A549 (cell line): Measurements from ENCODE around the gene HABP2. TPM values are rescaled to one million over a fixed set of nuclear protein-coding genes. Genes with fewer than 3 reads are reported as not detected.

ENCODE experiments used
- ATAC-seq, 2 experiments: fragments of 200-7000 bp in 1 of 2; fragments of >200 bp in 1 of 2; cut with Nextera tagmentation in 1 of 2; cut with Tn5 transposase in 1 of 2; 3 replicates each; pipeline versions ENCODE4 v1.8.0 to v1.9.1; 2018 to 2020; ENCODE audit warnings: mild to moderate bottlenecking in 1 of 2, moderate library complexity in 1 of 2
- CTCF ChIA-PET: fragments of 300-600 bp; sonication (Branson Sonifier 250); formaldehyde crosslinking; extraction: SDS; loops from one replicate; lab custom pipeline; 2021; ENCODE audit warnings: antibody characterized with exemption, inconsistent platforms; lab: Yijun Ruan, JAX
- POLR2A ChIA-PET: fragments of 350-600 bp; formaldehyde crosslinking; extraction: SDS; loops from one replicate; lab custom pipeline; 2021; ENCODE audit warnings: antibody characterized with exemption, inconsistent platforms; lab: Yijun Ruan, JAX
- DNase-seq, 2 experiments: peaks; one replicate each; pipeline versions ENCODE4 v3.0.0 to v3.0.0-alpha.2; 2011 to 2016; ENCODE audit warnings: low read depth in 1 of 2, low spot score in 1 of 2
- FAIRE-seq: peaks from 2 replicates; lab custom pipeline; 2011; peaks lifted over from hg19 to GRCh38; lab: Jason Lieb, UNC
- H3K27ac ChIP-seq, 2 experiments: fragments of >200 bp; sonication (Bioruptor Twin); formaldehyde crosslinking; 3 replicates each; pipeline ENCODE4 v1.5.1; 2016 to 2017
- H3K4me1 ChIP-seq: fragments of >200 bp; sonication (Bioruptor Twin); formaldehyde crosslinking; 3 replicates; pipeline ENCODE4 v1.6.1; 2016
- H3K4me2 ChIP-seq: fragments of >200 bp; sonication (Bioruptor Twin); formaldehyde crosslinking; 3 replicates; pipeline ENCODE4 v1.6.1; 2016
- H3K4me3 ChIP-seq: fragments of >200 bp; sonication (Bioruptor Twin); formaldehyde crosslinking; 3 replicates; pipeline ENCODE4 v1.5.1; 2016
- H3K9me3 ChIP-seq: fragments of >200 bp; sonication (Bioruptor Twin); formaldehyde crosslinking; 3 replicates; pipeline ENCODE4 v1.6.1; 2016
- BCL3 ChIP-seq: fragments of >200 bp; sonication (Bioruptor Twin); formaldehyde crosslinking; IDR thresholded peaks from 3 replicates; pipeline ENCODE4 v1.6.1; 2016
- CHD2 ChIP-seq: fragments of 150-350 bp; IDR thresholded peaks from 2 replicates; pipeline ENCODE4 v1.6.1; 2014; ENCODE audit warnings: low read length; ENCODE audit not compliant: partially characterized antibody
- CHD4 ChIP-seq: fragments of 200-600 bp; sonication (generic); IDR thresholded peaks from 2 replicates; pipeline ENCODE4 v1.6.1; 2016; ENCODE audit warnings: antibody characterized with exemption, mild to moderate bottlenecking, borderline replicate concordance
- FOSL2 ChIP-seq, 2 experiments: fragments of 450-650 bp in 1 of 2; fragments of >200 bp in 1 of 2; sonication (Bioruptor Twin) in 1 of 2; formaldehyde crosslinking; IDR thresholded peaks; 2 replicates each; pipeline versions ENCODE4 v1.5.0 to v1.6.1; 2016 to 2020; ENCODE audit warnings: mild to moderate bottlenecking in 1 of 2, moderate library complexity in 1 of 2
- FOXS1 ChIP-seq: fragments of 250-450 bp; sonication (Bioruptor Pico); IDR thresholded peaks from 2 replicates; pipeline ENCODE4 v1.5.0; 2020; ENCODE audit warnings: mild to moderate bottlenecking, moderate library complexity
- GATA3 ChIP-seq: IDR thresholded peaks from 2 replicates; pipeline ENCODE4 v1.6.1; 2012; ENCODE audit warnings: borderline replicate concordance
- HDAC2 ChIP-seq: fragments of 200-600 bp; sonication (generic); IDR thresholded peaks from 2 replicates; pipeline ENCODE4 v1.6.1; 2016
- HMGXB4 ChIP-seq: fragments of 250-450 bp; sonication (Bioruptor Pico); IDR thresholded peaks from 2 replicates; pipeline ENCODE4 v1.5.0; 2021; ENCODE audit warnings: mild to moderate bottlenecking, moderate library complexity, borderline replicate concordance
- HOXA7 ChIP-seq: fragments of 250-450 bp; sonication (Bioruptor Pico); IDR thresholded peaks from 2 replicates; pipeline ENCODE4 v1.5.0; 2020; ENCODE audit warnings: mild to moderate bottlenecking, moderate library complexity
- KDM5A ChIP-seq: fragments of 200-600 bp; sonication (generic); IDR thresholded peaks from 2 replicates; pipeline ENCODE4 v1.6.1; 2016; ENCODE audit warnings: antibody characterized with exemption, mild to moderate bottlenecking
- RAD21 ChIP-seq, 2 experiments: fragments of >200 bp in 1 of 2; sonication (Bioruptor Twin) in 1 of 2; formaldehyde crosslinking in 1 of 2; IDR thresholded peaks in 1 of 2; conservative IDR thresholded peaks in 1 of 2; 2 replicates in 1 of 2; 3 replicates in 1 of 2; pipeline ENCODE4 v1.6.1; 2012 to 2018; ENCODE audit warnings: inconsistent platforms in 1 of 2
- RFX5 ChIP-seq: fragments of 450-650 bp; IDR thresholded peaks from 2 replicates; pipeline ENCODE4 v1.7.1; 2014; ENCODE audit warnings: antibody characterized with exemption, mild to moderate bottlenecking, moderate library complexity
- SMC3 ChIP-seq: fragments of >200 bp; sonication (Bioruptor Twin); formaldehyde crosslinking; IDR thresholded peaks from 3 replicates; pipeline ENCODE4 v1.6.1; 2018; ENCODE audit warnings: inconsistent platforms
- TP53 ChIP-seq: fragments of 250-450 bp; sonication (Bioruptor Pico); IDR thresholded peaks from 2 replicates; pipeline ENCODE4 v1.5.0; 2021; ENCODE audit warnings: mild to moderate bottlenecking, moderate library complexity
- ZC3H11A ChIP-seq: fragments of 450-650 bp; IDR thresholded peaks from 2 replicates; pipeline ENCODE4 v1.6.1; 2014; ENCODE audit warnings: antibody characterized with exemption, mild to moderate bottlenecking
- ZFP36 ChIP-seq: fragments of 450-650 bp; IDR thresholded peaks from 2 replicates; pipeline ENCODE4 v1.6.1; 2014; ENCODE audit warnings: borderline replicate concordance; ENCODE audit not compliant: partially characterized antibody
- WGBS: methylation state at CpG from one replicate; pipeline ENCODE4 v1.1.6; 2017; ENCODE audit errors: missing lambda C conversion rate; 5-methylcytosine and 5-hydroxymethylcytosine counted together
- polyA plus RNA-seq, 4 experiments: library from polyadenylated mRNA; depleted of rRNA in 3 of 4; stranded (reverse); fragments of >200 nt; fragmentation: RNase III in 1 of 4; extraction: RNeasy Plus Mini Kit Qiagen cat#74134 plus additional on column Dnase treatment in 1 of 4; gene quantifications; 2 replicates in 3 of 4; 3 replicates in 1 of 4; pipeline ENCODE4 v1.2.3, GENCODE V29; 2011 to 2017
- TF ChIP-seq, protein P1 (sequence below): IDR thresholded peaks from 2 replicates; pipeline ENCODE4 v1.6.1; 2012

HABP2 gene
- polyA plus RNA-seq, 2 of the 4 experiments (the other 2 are of a cell fraction): 0.17 to 0.97 TPM

DNA sequence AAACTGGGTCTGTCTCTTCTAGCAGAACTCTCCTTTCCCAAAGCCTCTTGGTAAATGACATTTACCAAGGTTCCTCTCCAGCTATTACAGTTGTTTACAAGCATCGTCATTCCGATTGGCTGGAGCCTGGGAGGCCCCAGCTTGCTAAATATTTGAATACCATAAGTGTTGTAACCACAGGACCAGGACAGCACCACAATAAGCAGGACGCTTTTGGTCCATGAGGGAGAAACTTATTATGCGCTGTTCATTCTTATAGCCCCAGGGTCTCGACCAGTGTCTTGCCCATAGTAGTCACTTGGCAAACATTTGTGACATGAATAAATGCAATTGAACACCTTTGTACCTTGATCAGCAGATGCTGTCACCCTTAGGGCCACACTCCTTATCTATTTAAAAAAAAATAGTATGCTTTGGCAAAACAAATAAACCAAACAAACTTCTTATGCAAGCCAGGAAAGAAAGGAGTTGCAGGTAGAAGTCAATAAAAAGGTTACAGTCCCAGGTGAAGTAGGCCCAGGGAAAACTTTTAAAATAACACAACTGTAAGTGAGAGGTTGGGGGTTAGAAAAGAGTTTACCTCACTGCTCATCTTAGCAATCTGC is 78.2 kb downstream of the HABP2 start:
- WGBS: 33% methylated on average over 5 of the region's 5 CpGs
- ATAC-seq: no peak
- no peak for DNase-seq
- FAIRE-seq: no peak
- H3K4me2 ChIP-seq: no peak overlapping the region
- no peaks in the 10 kb centered on the region for H3K4me1 ChIP-seq
- TF ChIP-seq KDM5A (no peak), BCL3 (no peak)
- TF ChIP-seq, protein P1, sequence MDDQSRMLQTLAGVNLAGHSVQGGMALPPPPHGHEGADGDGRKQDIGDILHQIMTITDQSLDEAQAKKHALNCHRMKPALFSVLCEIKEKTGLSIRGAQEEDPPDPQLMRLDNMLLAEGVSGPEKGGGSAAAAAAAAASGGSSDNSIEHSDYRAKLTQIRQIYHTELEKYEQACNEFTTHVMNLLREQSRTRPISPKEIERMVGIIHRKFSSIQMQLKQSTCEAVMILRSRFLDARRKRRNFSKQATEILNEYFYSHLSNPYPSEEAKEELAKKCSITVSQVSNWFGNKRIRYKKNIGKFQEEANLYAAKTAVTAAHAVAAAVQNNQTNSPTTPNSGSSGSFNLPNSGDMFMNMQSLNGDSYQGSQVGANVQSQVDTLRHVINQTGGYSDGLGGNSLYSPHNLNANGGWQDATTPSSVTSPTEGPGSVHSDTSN: no peak
- no peaks in the 10 kb centered on the region; the same call in 2 of the 3 replicates for H3K9me3 ChIP-seq
- CTCF ChIA-PET: no interaction called here
- no peak overlapping the region for H3K27ac ChIP-seq
- H3K4me3 ChIP-seq: no peak overlapping the region
- POLR2A ChIA-PET: no interaction called here

- ATAC-seq (no peak), FAIRE-seq (no peak), DNase-seq (no peak)
- POLR2A ChIA-PET: no interaction called here
- no peaks in the 10 kb centered on the region for H3K4me1 ChIP-seq
- WGBS: 44% methylated on average over 6 of the region's 6 CpGs
- no peak overlapping the region for H3K27ac ChIP-seq
- H3K4me2 ChIP-seq: no peak overlapping the region
- CTCF ChIA-PET: interaction anchor here (1.4 kb wide), 1 partner anchor 8 kb away, joined by 4 read pairs; no protein-coding TSS in a partner anchor
- TF ChIP-seq RFX5 (no peak), ZC3H11A (no peak), CHD2 (no peak), SMC3 (no peak), HDAC2 (no peak), ZFP36 (no peak), CHD4 (no peak), FOXS1 (no peak), TP53 (CRISPR knock-in tag) (no peak), HOXA7 (CRISPR knock-in tag) (no peak), BCL3 (no peak), GATA3 (no peak), FOSL2 (IDR thresholded peaks at IDR 0.05) (no peak), FOSL2 (CRISPR knock-in tag; IDR thresholded peaks at IDR 0.05) (no peak), HMGXB4 (CRISPR knock-in tag) (no peak), RAD21 (conservative IDR thresholded peaks at IDR 0.05 in 1 of 2, IDR thresholded peaks at IDR 0.05 in 1 of 2) (no peak)
- TF ChIP-seq, all 56 proteins: peak for 0
- no peak overlapping the region for H3K4me3 ChIP-seq
- no peaks in the 10 kb centered on the region; the same call in 2 of the 3 replicates for H3K9me3 ChIP-seq
Observed at GRCh38 chr10:113631684-113632367, 79.0 kb downstream of the HABP2 start.

Other genes starting within 250 kb of the HABP2 start
- gene NRAP, start 111.0 kb downstream of the HABP2 start, polyA plus RNA-seq (2011; rRNA removed): not detected in 2 replicates
- gene NRAP, start 111.0 kb downstream of the HABP2 start, polyA plus RNA-seq (2017; fragmentation: RNase III; extraction: RNeasy Plus Mini Kit Qiagen cat#74134 plus additional on column Dnase treatment): not detected in 3 replicates
- gene CASP7, start 126.9 kb downstream of the HABP2 start, polyA plus RNA-seq (2011; rRNA removed): 27.0 and 29.7 TPM in 2 replicates
- 21.4 to 23.9 TPM (median 22.6 TPM) in 3 replicates for gene CASP7, start 126.9 kb downstream of the HABP2 start, polyA plus RNA-seq (2017; fragmentation: RNase III; extraction: RNeasy Plus Mini Kit Qiagen cat#74134 plus additional on column Dnase treatment)
- 0.05 and 0.08 TPM in 2 replicates for gene PLEKHS1, start 198.6 kb downstream of the HABP2 start, polyA plus RNA-seq (2011; rRNA removed)
- gene PLEKHS1, start 198.6 kb downstream of the HABP2 start, polyA plus RNA-seq (2017; fragmentation: RNase III; extraction: RNeasy Plus Mini Kit Qiagen cat#74134 plus additional on column Dnase treatment): 0.03 to 0.09 TPM (median 0.08 TPM) in 3 replicates